Mesendoderm (in vitro differentiated cells): ENCODE data around the gene ZCCHC8.
"Not testable (repeated sequence)": the region's sequence is repeated elsewhere in the genome, so short reads cannot be mapped to it uniquely, and the experiment has no call there.

Experiments
- DNase-seq: peaks from one replicate; pipeline ENCODE4 v3.0.0; 2013
- H2AK5ac ChIP-seq: 2 replicates; pipeline ENCODE4 v1.6.1; 2013; ENCODE audit warnings: low read length, inconsistent platforms
- H2BK120ac ChIP-seq: 2 replicates; pipeline ENCODE4 v1.6.1; 2013; ENCODE audit warnings: low read depth, mild to moderate bottlenecking, low read length, moderate library complexity, mixed read lengths
- H2BK15ac ChIP-seq: replicated peaks from 2 replicates; pipeline ENCODE4 v1.6.1; 2013; ENCODE audit warnings: low read depth, mild to moderate bottlenecking, moderate library complexity
- H2BK5ac ChIP-seq: 2 replicates; pipeline ENCODE4 v1.6.1; 2013; ENCODE audit warnings: low read length, inconsistent platforms
- H3K18ac ChIP-seq: 2 replicates; pipeline ENCODE4 v1.6.1; 2013; ENCODE audit warnings: mild to moderate bottlenecking, low read length, mixed read lengths
- H3K23ac ChIP-seq: one replicate; pipeline ENCODE4 v1.6.1; 2013; ENCODE audit warnings: low read length
- H3K27ac ChIP-seq: 2 replicates; pipeline ENCODE4 v1.5.1; 2013; ENCODE audit warnings: low read depth, mild to moderate bottlenecking, inconsistent platforms, low read length, moderate library complexity
- H3K27me3 ChIP-seq: 2 replicates; pipeline ENCODE4 v1.6.1; 2013; ENCODE audit warnings: low read length, control low read depth, mild to moderate bottlenecking, inconsistent platforms; ENCODE audit not compliant: insufficient read depth, poor library complexity
- H3K36me3 ChIP-seq: 2 replicates; pipeline ENCODE4 v1.6.1; 2013; ENCODE audit warnings: low read length, inconsistent platforms; ENCODE audit not compliant: control insufficient read depth, insufficient read depth
- H3K4ac ChIP-seq: one replicate; pipeline ENCODE4 v1.6.1; 2013; ENCODE audit warnings: low read depth, mild to moderate bottlenecking, low read length, moderate library complexity
- H3K4me1 ChIP-seq: 2 replicates; pipeline ENCODE4 v1.6.1; 2013; ENCODE audit warnings: low read depth, low read length, inconsistent platforms; ENCODE audit not compliant: control insufficient read depth
- H3K4me2 ChIP-seq: 2 replicates; pipeline ENCODE4 v1.6.1; 2013; ENCODE audit warnings: low read length
- H3K4me3 ChIP-seq: 2 replicates; pipeline ENCODE4 v1.5.1; 2013; ENCODE audit warnings: mild to moderate bottlenecking, low read length
- H3K56ac ChIP-seq: one replicate; pipeline ENCODE4 v1.6.1; 2013; ENCODE audit warnings: low read length
- H3K79me1 ChIP-seq: 2 replicates; pipeline ENCODE4 v1.6.1; 2013; ENCODE audit warnings: low read length, inconsistent platforms
- H3K79me2 ChIP-seq: 2 replicates; pipeline ENCODE4 v1.6.1; 2013; ENCODE audit warnings: mild to moderate bottlenecking, low read length; ENCODE audit not compliant: control insufficient read depth, insufficient read depth
- H3K9ac ChIP-seq: 2 replicates; pipeline ENCODE4 v1.6.1; 2013; ENCODE audit warnings: low read length, inconsistent platforms
- H4K5ac ChIP-seq: one replicate; pipeline ENCODE4 v1.6.1; 2013; ENCODE audit warnings: low read length
- H4K8ac ChIP-seq: one replicate; pipeline ENCODE4 v1.6.1; 2013; ENCODE audit warnings: low read depth, mild to moderate bottlenecking, control low read depth, low read length, moderate library complexity
- WGBS: extraction: QIAGEN DNeasy Blood & Tissue Kit; methylation state at CpG from one replicate; pipeline ENCODE4 v1.1.7; 2013; ENCODE audit warnings: low lambda C conversion rate, missing lambda C conversion rate; ENCODE audit not compliant: insufficient coverage; ENCODE audit errors: extremely low coverage; 5-methylcytosine and 5-hydroxymethylcytosine counted together

The ZCCHC8 gene

GRCh38 chr12:122518908-122519307 is 18.2 kb upstream of the ZCCHC8 start:
- H3K9ac ChIP-seq = no peak overlapping the region
- H2BK120ac ChIP-seq = no peak overlapping the region
- WGBS = no CpG with 5 or more reads among the region's 1 CpG
- H2BK5ac ChIP-seq = no peak overlapping the region
- H3K4me3 ChIP-seq = no peak overlapping the region
- no peaks in the 10 kb centered on the region for H3K27me3 ChIP-seq
- no peak overlapping the region for H4K5ac ChIP-seq
- DNase-seq = no peak
- no peak overlapping the region for H3K4ac ChIP-seq
- H3K23ac ChIP-seq = no peak overlapping the region
- no peak overlapping the region for H2BK15ac ChIP-seq
- H3K18ac ChIP-seq = no peak overlapping the region
- H3K27ac ChIP-seq = no peak overlapping the region
- peaks cover 5% of the 10 kb centered on the region for H3K79me1 ChIP-seq
- H3K4me1 ChIP-seq = no peaks in the 10 kb centered on the region
- H4K8ac ChIP-seq = no peak overlapping the region
- no peak overlapping the region for H3K4me2 ChIP-seq
- H3K79me2 ChIP-seq = peaks cover 42% of the 10 kb centered on the region
- no peak overlapping the region for H3K56ac ChIP-seq
- H2AK5ac ChIP-seq = no peak overlapping the region
- H3K36me3 ChIP-seq = peaks cover 12% of the 10 kb centered on the region

- Histone ChIP-seq H3K27me3 (no peaks in the 10 kb centered on the region), H4K8ac (no peak overlapping the region), H2BK120ac (no peak overlapping the region), H2AK5ac (no peak overlapping the region), H3K4me1 (no peaks in the 10 kb centered on the region), H3K18ac (no peak overlapping the region), H2BK5ac (no peak overlapping the region), H3K9ac (no peak overlapping the region), H2BK15ac (no peak overlapping the region), H3K36me3 (peaks cover 12% of the 10 kb centered on the region), H3K56ac (no peak overlapping the region), H4K5ac (no peak overlapping the region), H3K79me2 (peaks cover 32% of the 10 kb centered on the region), H3K79me1 (peaks cover 5% of the 10 kb centered on the region), H3K4me2 (no peak overlapping the region), H3K23ac (no peak overlapping the region), H3K27ac (no peak overlapping the region), H3K4me3 (no peak overlapping the region), H3K4ac (no peak overlapping the region)
- no peak for DNase-seq
- no CpG with 5 or more reads among the region's 5 CpGs for WGBS
These were observed 17.1 kb upstream of the ZCCHC8 start for GRCh38 chr12:122517877-122518276.

- WGBS = no CpG with 5 or more reads among the region's 13 CpGs
- Histone ChIP-seq H3K56ac (no peak overlapping the region), H3K23ac (no peak overlapping the region), H2BK120ac (no peak overlapping the region), H2BK15ac (no peak overlapping the region), H3K27ac (no peak overlapping the region), H3K79me2 (peaks cover 22% of the 10 kb centered on the region), H3K36me3 (peaks cover 11% of the 10 kb centered on the region), H3K4me3 (no peak overlapping the region), H3K18ac (no peak overlapping the region), H3K4me1 (no peaks in the 10 kb centered on the region), H3K79me1 (peaks cover 5% of the 10 kb centered on the region), H4K5ac (no peak overlapping the region), H2AK5ac (no peak overlapping the region), H3K4me2 (no peak overlapping the region), H3K27me3 (no peaks in the 10 kb centered on the region), H2BK5ac (no peak overlapping the region), H4K8ac (no peak overlapping the region), H3K9ac (no peak overlapping the region), H3K4ac (no peak overlapping the region)
- DNase-seq = no peak
These were observed 16.0 kb upstream of the ZCCHC8 start for GRCh38 chr12:122516544-122517361.

GRCh38 chr12:122515275-122515674 is 14.5 kb upstream of the ZCCHC8 start:
- H3K4ac ChIP-seq = no peak overlapping the region
- no peak overlapping the region for H3K27ac ChIP-seq
- DNase-seq = no peak
- peaks cover 13% of the 10 kb centered on the region for H3K36me3 ChIP-seq
- H3K9ac ChIP-seq = no peak overlapping the region
- H3K79me1 ChIP-seq = peaks cover 5% of the 10 kb centered on the region
- no peak overlapping the region for H3K4me3 ChIP-seq
- no peak overlapping the region for H4K5ac ChIP-seq
- no peak overlapping the region for H3K18ac ChIP-seq
- H2BK15ac ChIP-seq = no peak overlapping the region
- no peak overlapping the region for H3K23ac ChIP-seq
- H3K27me3 ChIP-seq = no peaks in the 10 kb centered on the region
- whole genome bisulfite sequencing = no CpG with 5 or more reads among the region's 2 CpGs
- no peak overlapping the region for H2AK5ac ChIP-seq
- H3K4me1 ChIP-seq = no peaks in the 10 kb centered on the region
- no peak overlapping the region for H2BK5ac ChIP-seq
- H4K8ac ChIP-seq = no peak overlapping the region
- H2BK120ac ChIP-seq = no peak overlapping the region
- H3K56ac ChIP-seq = no peak overlapping the region
- H3K4me2 ChIP-seq = no peak overlapping the region
- H3K79me2 ChIP-seq = peaks cover 15% of the 10 kb centered on the region

GRCh38 chr12:122513660-122514059 is 12.9 kb upstream of the ZCCHC8 start:
- no peak overlapping the region for H3K4ac ChIP-seq
- H3K27ac ChIP-seq = no peak overlapping the region
- H3K23ac ChIP-seq = no peak overlapping the region
- no peak overlapping the region for H4K5ac ChIP-seq
- H2BK15ac ChIP-seq = no peak overlapping the region
- H3K4me2 ChIP-seq = no peak overlapping the region
- H3K36me3 ChIP-seq = peaks cover 16% of the 10 kb centered on the region
- no peak overlapping the region for H3K9ac ChIP-seq
- no peak overlapping the region for H2BK5ac ChIP-seq
- peaks cover 12% of the 10 kb centered on the region for H3K79me2 ChIP-seq
- H3K18ac ChIP-seq = no peak overlapping the region
- WGBS = no CpG with 5 or more reads among the region's 4 CpGs
- no peak overlapping the region for H4K8ac ChIP-seq
- peaks cover 5% of the 10 kb centered on the region for H3K79me1 ChIP-seq
- no peak for DNase-seq
- no peaks in the 10 kb centered on the region for H3K4me1 ChIP-seq
- H2BK120ac ChIP-seq = no peak overlapping the region
- H3K4me3 ChIP-seq = no peak overlapping the region
- H3K56ac ChIP-seq = no peak overlapping the region
- H2AK5ac ChIP-seq = no peak overlapping the region
- H3K27me3 ChIP-seq = no peaks in the 10 kb centered on the region

- not testable (repeated sequence) for H2BK15ac ChIP-seq, H3K27me3 ChIP-seq, H3K4ac ChIP-seq, H2BK120ac ChIP-seq, H3K27ac ChIP-seq, H4K5ac ChIP-seq, H3K79me2 ChIP-seq, H3K4me2 ChIP-seq, H3K4me1 ChIP-seq, H3K9ac ChIP-seq, H3K79me1 ChIP-seq, DNase-seq, H2BK5ac ChIP-seq, H4K8ac ChIP-seq, H3K56ac ChIP-seq, H3K18ac ChIP-seq, H2AK5ac ChIP-seq, H3K4me3 ChIP-seq, H3K23ac ChIP-seq
- no CpG with 5 or more reads among the region's 3 CpGs for WGBS
- peaks cover 19% of the 10 kb centered on the region for H3K36me3 ChIP-seq
These were observed 12.3 kb upstream of the ZCCHC8 start for GRCh38 chr12:122513028-122513427.
